Epithelial cell of proximal tubule (primary cell): ENCODE data around the gene DEFB124. TPM values are rescaled to one million over a fixed set of nuclear protein-coding genes. Genes with fewer than 3 reads are reported as not detected.

ENCODE experiments used
- DNase-seq: peaks from one replicate; pipeline ENCODE4 v3.0.0-alpha.2; 2011; ENCODE audit warnings: low read depth
- H3K4me3 ChIP-seq: 2 replicates; pipeline ENCODE4 v1.5.1; 2011; ENCODE audit warnings: low read depth, mild to moderate bottlenecking, low read length
- total RNA-seq: library from RNA; depleted of rRNA; stranded (reverse); fragments of >200 nt; gene quantifications from 2 replicates; pipeline ENCODE4 v1.2.3, GENCODE V29; 2015
- TF ChIP-seq, protein P1 (sequence below): conservative IDR thresholded peaks from 2 replicates; pipeline ENCODE4 v1.5.1; 2012; ENCODE audit warnings: low read depth, mild to moderate bottlenecking, low read length

The DEFB124 gene
- total RNA-seq, 1 donor from 2014 or later, result not detected

DNA sequence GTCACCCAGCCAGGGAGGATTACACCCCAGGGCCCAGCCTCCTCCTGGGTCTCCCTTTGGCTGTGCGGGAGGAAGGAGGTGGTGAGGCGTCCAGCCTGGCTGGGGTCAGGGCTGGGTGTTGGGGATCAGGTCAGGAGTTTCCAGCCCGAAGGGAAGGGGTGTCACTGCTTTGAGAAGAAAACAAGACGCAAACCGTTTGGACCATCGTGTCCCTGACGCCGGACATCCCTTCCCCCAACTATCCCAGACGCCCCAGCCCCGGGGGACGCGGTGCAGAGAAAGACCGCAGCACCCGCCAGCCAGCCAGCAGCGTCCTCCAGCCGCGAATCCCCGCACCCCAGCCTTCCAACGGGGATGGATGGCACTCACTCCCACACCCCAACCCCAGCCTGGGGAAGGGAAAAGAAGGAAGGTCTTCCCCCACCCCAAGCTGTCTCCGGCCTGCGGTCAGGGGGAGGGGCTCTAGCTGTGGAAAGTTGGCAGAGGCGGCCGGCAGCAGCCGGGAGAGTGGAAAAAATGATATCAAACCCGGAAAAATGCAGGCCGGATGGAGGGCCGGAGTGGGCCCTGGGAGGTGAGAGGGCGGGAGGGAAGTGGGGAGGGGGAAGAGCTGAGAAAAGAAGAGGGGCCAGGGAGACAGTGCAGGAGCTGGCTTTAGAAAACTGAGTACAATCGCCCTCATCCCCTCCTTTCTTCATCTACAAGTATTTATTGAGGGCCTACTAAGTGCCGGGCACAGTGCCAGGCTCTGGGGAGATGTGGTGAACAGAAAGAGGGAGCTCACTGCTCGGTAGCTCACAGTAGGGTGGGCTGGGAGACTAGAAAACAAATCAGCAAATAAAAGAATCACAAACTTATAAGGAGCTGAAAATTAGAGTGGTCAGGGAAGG lies 10.8 kb upstream of the DEFB124 start:
- H3K4me3 ChIP-seq, result peak overlapping the region; percentile 23
- TF ChIP-seq, protein P1, sequence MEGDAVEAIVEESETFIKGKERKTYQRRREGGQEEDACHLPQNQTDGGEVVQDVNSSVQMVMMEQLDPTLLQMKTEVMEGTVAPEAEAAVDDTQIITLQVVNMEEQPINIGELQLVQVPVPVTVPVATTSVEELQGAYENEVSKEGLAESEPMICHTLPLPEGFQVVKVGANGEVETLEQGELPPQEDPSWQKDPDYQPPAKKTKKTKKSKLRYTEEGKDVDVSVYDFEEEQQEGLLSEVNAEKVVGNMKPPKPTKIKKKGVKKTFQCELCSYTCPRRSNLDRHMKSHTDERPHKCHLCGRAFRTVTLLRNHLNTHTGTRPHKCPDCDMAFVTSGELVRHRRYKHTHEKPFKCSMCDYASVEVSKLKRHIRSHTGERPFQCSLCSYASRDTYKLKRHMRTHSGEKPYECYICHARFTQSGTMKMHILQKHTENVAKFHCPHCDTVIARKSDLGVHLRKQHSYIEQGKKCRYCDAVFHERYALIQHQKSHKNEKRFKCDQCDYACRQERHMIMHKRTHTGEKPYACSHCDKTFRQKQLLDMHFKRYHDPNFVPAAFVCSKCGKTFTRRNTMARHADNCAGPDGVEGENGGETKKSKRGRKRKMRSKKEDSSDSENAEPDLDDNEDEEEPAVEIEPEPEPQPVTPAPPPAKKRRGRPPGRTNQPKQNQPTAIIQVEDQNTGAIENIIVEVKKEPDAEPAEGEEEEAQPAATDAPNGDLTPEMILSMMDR, result no peak
- no peak for DNase-seq

DNA sequence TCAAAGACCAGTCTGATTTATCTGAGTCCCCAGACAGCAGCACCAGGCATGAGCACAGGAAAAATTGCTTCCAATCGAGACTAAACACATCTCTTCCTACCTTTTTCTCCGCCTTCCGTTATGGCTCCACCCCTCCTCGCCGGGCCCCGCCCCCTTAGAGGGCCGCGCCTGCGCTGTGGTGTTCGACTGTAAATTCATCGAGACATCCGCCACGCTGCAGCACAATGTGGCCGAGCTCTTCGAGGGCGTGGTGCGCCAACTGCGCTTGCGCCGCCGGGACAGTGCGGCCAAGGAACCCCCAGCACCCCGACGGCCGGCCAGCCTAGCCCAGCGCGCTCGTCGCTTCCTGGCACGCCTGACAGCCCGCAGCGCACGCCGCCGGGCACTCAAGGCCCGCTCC lies 9.1 kb upstream of the DEFB124 start:
- no peak overlapping the region for H3K4me3 ChIP-seq
- TF ChIP-seq, protein P1, result no peak
- no peak for DNase-seq

DNA sequence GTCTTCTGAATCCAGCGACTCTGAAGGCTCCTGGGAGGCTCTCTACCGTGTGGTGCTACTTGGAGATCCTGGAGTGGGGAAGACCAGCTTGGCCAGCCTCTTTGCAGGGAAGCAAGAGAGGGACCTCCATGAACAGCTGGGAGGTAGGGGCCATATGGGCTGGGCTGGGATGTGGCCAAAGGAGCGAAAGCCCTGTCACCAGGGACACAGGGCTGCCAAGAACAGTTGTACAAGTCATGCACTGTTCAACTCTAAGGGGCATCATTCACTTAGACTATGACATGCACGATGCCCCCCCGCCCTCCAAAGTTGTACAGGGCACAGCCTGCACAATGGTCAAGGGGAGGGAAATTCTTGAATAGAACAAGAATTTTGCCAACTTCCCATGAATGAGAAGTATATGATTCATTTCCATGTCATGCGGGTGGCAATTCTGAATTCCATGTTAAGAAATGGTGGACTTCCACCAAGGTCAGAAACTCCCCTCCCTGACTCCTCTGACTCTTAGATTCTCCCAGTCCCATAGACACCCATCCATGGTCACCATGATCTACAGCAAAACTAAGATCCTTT lies 1.8 kb upstream of the DEFB124 start:
- no peak for DNase-seq
- H3K4me3 ChIP-seq, result no peak overlapping the region
- TF ChIP-seq, protein P1, result no peak

DNA sequence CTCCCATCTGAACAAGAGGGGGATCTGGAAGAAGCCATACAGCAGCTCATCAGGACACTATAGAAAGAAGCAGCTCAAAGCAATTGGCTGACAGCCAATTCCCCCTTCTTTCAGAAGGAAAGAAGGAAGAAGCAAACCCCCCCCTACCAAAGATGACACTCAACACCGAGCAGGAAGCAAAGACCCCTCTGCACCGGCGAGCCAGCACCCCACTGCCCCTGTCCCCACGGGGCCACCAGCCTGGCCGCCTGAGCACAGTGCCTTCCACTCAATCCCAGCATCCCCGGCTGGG lies 1.3 kb upstream of the DEFB124 start:
- H3K4me3 ChIP-seq, result no peak overlapping the region
- DNase-seq, result no peak
- TF ChIP-seq, protein P1, result no peak

DNA sequence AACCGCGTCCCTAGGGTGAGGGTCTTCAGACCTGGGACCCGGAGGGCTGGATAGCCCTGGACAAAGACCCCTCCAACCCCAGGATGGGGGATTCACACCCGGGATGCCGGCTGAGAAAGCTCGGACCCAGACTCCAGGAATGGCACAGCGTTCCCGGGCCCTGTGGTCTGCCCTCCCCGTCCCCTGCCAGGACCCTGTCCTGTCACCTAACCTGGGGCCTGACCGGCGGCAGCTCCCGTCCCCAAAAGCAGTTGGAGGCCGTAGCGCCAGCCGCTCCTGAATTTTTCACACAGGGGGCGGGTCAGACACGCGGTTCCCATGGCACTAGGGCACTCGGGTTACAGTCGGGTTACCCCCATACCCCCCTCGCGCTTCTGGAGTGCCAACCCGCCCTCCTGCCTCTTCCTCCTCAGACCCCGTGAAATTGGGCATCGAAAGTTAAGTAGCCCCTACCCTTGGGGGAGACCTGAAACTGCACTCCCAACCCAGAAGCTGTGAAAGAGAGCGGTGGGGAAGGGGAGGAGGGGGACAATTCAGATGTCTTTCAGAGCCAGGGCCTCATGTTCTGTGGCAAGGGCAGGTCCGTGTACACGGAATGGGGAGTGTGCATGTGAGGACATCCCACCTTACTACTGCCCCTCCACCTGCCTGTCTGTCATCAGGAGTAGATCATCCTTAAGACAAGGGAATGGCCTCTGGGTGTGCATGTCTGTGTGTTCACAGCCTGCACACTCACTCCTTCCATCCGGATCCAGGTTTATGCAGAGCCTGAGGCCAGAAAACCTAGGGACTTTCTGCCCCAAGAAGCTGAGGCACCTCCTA lies 756 bp upstream of the DEFB124 start:
- H3K4me3 ChIP-seq, result no peak overlapping the region
- TF ChIP-seq, protein P1, result no peak
- DNase-seq, result no peak

DNA sequence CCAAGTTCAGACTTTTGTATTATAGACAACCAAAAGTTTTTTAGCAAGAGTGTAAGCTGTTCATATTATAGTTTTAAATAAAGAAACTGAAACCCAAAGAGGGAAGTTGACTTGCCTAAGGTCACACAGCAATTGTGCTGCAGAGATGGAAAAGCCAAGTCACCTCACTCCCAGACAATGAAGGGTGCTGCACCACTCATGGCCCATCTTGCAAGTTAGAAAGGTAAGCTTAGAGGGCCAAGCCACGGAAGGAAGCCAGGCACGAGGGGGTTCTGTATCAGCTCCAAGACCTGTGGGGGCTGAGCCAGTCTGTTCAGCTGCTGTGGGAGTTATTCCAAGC lies 860 bp downstream of the DEFB124 start:
- DNase-seq, result no peak
- H3K4me3 ChIP-seq, result no peak overlapping the region
- TF ChIP-seq, protein P1, result no peak
